Activated T-cell treated with anti-CD3 and anti-CD28 coated beads, Interleukin-2, amount 50 U/mL, for 4 hours (primary cell): ENCODE measurements around the gene MAP3K8. TPM values are rescaled to one million over a fixed set of nuclear protein-coding genes. Genes with fewer than 3 reads are reported as not detected.

Source experiments
- ATAC-seq, 2 donors: fragments of 200-7000 bp; cut with Tn5 transposase; one replicate each; pipeline ENCODE4 v1.10.0; 2021
- DNase-seq: peaks from one replicate; pipeline ENCODE4 v3.0.0-alpha.2; 2020
- H3K27me3 Mint-ChIP-seq: one replicate; pipeline ENCODE4 v1.8.0; 2021; ENCODE audit warnings: low read depth, mixed read lengths
- H3K36me3 Mint-ChIP-seq: one replicate; pipeline ENCODE4 v1.8.0; 2022; ENCODE audit warnings: mixed read lengths; ENCODE audit not compliant: insufficient read depth
- H3K4me1 Mint-ChIP-seq: one replicate; pipeline ENCODE4 v1.8.0; 2021; ENCODE audit warnings: low read depth, mixed read lengths
- H3K4me3 Mint-ChIP-seq: one replicate; pipeline ENCODE4 v1.8.0; 2021; ENCODE audit warnings: mild to moderate bottlenecking, moderate library complexity, mixed read lengths
- H3K9me3 Mint-ChIP-seq: one replicate; pipeline ENCODE4 v1.8.0; 2021; ENCODE audit warnings: mixed read lengths
- total RNA-seq, 3 donors: library from RNA; stranded (reverse); gene quantifications; one replicate each; pipeline ENCODE4 v1.2.1, GENCODE V29; 2021

Gene MAP3K8
- total RNA-seq, 3 donors from 2014 or later = 20.8 to 29.2 (median 21.7) TPM

DNA sequence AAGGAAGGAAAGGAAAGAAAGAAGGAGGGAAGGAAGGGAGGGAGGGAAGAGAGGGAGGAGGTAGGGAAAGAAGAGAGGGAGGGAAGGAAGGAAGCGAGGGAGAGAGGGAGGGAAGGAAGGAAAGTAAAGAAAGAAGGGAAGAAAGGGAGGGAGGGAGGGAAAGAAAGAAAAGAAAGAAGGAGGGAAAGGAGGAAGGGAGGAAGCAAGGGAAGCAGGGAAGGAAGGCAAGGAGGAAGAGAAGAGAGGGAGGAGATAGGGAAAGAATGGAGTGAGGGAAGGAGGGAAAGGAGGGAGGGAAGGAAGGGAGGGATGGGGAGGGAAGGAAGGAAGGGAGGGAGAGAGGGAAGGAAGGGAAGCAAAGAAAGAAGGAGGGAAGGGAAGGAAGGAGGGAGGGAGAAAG is 65.8 kb downstream of the MAP3K8 start:
- H3K9me3 Mint-ChIP-seq = no peaks in the 10 kb centered on the region
- ATAC-seq (no peak), DNase-seq (no peak)
- H3K4me1 Mint-ChIP-seq = peaks cover 56% of the 10 kb centered on the region
- H3K27me3 Mint-ChIP-seq = no peaks in the 10 kb centered on the region
- H3K4me3 Mint-ChIP-seq = no peak overlapping the region
- H3K36me3 Mint-ChIP-seq = no peaks in the 10 kb centered on the region

DNA sequence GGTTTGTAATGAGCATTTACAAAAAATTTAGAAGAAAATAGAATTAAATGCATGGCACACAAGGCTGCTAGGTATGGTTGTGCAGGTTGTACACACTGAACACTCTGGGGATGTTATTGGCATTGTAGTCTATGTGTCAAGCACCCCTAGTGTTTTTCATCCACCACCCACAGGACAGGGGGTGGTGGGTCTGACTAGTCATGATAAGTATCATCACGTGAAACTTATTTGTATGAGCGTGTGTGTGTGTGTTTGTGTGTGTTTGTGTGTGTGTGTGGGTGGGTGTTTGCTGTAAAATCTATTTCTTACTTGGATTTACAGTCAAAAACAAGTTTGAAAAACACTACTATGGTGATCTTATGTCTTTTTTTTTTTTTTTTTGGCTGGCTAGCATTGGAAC is 66.5 kb downstream of the MAP3K8 start:
- DNase-seq (no peak), ATAC-seq (peak; percentile 46 to 80)
- no peak overlapping the region for H3K4me3 Mint-ChIP-seq
- H3K36me3 Mint-ChIP-seq = no peaks in the 10 kb centered on the region
- H3K27me3 Mint-ChIP-seq = no peaks in the 10 kb centered on the region
- H3K4me1 Mint-ChIP-seq = peaks cover 59% of the 10 kb centered on the region
- no peaks in the 10 kb centered on the region for H3K9me3 Mint-ChIP-seq

DNA sequence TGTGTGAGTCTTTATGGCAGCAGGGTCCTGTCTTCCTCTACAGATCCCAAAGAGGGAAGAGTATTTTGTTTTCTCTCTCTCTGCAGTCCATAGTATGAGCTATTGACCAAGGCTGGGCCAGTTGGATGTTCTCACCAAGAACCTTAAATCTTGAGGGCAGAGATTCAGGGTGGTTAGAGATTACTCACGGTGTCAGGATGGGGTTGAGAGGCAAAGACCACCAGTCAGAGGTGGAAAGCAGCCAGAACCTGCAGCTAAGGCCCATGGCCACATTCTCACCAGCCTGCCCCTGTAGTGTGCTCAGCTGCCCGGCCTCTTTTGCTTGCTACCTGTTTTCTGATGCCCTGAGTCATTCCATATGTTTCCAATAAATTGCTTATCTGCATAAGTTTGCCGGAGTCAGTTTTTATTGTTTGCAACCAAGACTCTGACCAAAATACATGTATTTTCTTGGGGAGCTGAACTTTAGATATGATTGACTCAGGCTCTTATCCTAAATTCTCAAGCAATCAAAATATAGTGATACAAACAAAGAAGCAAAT is 67.0 kb downstream of the MAP3K8 start:
- Mint-ChIP-seq H3K27me3 (no peaks in the 10 kb centered on the region), H3K36me3 (no peaks in the 10 kb centered on the region), H3K9me3 (no peaks in the 10 kb centered on the region), H3K4me1 (peaks cover 63% of the 10 kb centered on the region), H3K4me3 (no peak overlapping the region)
- DNase-seq (no peak), ATAC-seq (no peak)

DNA sequence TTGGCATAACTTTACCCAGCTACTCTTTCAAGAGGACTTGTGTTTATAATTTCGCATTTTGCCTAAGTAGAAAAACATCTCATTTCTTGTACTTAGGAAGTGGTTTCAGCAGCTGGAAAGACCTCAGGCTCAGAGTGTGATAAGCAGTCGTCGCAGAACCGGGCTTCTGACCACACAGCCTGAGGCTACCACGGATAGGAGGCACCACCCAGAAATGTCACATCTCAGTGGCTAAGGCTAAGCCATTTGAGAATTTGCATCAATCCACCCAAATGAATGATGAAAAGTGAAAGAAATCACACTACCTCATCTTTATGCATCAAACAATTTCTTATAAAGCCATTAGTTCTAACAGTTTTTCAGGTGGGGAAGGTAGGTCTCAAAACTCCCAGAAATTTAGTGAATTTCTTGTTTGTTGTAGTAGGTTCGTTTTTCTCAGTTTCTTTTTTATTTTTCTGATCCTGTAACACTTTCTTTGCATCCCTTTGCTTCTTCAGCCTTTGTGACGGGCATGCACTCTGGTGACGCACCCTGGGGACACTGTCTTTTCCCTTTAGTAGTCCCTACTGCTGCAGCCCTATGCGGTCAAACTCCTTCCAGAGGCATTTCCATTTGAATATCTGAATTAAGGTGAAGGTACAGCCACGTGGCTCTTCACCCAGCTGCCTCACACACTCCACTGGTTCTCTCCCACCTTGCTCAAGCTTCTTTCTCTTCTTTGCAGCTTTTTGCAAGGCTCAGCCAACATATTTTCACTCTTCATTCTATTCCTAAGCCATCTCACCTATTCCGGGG is 68.5 kb downstream of the MAP3K8 start:
- Mint-ChIP-seq H3K36me3 (no peaks in the 10 kb centered on the region), H3K4me3 (peak overlapping the region; percentile 9), H3K4me1 (peaks cover 55% of the 10 kb centered on the region), H3K9me3 (no peaks in the 10 kb centered on the region), H3K27me3 (no peaks in the 10 kb centered on the region)
- DNase-seq (no peak), ATAC-seq (peak; percentile 48 to 60)

DNA sequence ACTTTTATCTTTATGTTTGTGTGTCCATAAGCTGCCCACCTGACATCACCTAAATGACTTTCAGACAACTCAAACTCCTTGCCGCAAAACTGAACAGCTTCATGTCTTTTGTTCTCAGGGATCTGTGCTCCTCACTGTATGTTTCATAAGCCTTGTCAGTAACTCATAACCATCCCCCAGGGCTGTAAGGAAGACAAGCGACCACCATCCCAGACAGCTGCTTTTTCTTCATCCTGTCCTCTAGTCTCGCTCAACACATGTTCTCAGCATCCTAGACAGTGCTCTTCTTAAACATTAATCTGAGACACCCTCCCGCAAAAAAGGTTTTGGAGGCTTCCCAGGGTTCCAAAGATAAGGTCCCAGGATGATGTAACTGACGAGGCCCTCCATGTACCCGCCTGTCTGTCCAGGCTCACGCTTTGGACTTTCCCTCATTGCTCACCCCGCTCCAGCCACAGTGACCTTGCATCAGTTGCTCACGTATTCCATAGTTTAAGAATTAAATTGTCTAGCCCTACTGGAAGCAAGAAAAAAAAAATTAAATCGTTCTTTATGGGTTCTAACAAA is 69.8 kb downstream of the MAP3K8 start:
- H3K4me3 Mint-ChIP-seq = no peak overlapping the region
- peaks cover 48% of the 10 kb centered on the region for H3K4me1 Mint-ChIP-seq
- ATAC-seq (no peak), DNase-seq (no peak)
- no peaks in the 10 kb centered on the region for H3K9me3 Mint-ChIP-seq
- no peaks in the 10 kb centered on the region for H3K36me3 Mint-ChIP-seq
- no peaks in the 10 kb centered on the region for H3K27me3 Mint-ChIP-seq

DNA sequence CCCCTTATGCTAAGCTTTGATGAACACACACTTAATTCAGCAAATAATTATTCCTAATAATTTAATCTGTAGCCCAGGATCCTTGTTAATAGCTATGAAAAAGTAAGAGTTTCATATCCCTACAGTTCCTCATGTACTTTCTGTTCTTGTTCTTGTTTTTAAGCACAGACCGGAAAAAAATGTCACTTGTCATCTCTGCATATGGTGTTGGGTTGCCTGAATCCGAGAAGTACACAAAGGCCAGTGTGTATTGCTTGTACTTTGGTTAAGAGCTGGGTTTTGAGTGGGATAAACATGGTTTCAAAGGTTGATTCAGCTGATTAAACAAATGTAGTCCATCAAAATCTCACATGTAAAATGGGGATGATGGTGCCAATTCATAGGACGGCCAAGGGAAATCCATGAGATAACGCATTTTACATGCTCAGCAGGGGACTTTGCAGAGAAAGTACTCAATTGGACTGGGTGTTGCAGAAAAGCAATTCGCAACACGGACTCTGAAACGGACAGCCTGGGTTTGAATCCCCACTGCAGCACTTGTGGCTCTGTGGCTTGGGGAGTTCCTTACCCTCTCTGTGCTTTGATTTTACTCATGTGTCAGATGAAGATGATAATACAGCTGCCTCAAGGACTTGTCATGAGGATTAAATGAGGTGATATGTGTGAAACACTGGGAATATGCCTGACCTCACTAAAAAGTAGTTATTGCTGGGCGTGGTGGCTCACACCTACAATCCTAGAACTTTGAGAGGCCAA is 71.7 kb downstream of the MAP3K8 start:
- no peak for ATAC-seq
- no peak for DNase-seq
- no peaks in the 10 kb centered on the region for H3K9me3 Mint-ChIP-seq
- no peaks in the 10 kb centered on the region for H3K36me3 Mint-ChIP-seq
- H3K27me3 Mint-ChIP-seq = no peaks in the 10 kb centered on the region
- H3K4me1 Mint-ChIP-seq = peaks cover 50% of the 10 kb centered on the region
- H3K4me3 Mint-ChIP-seq = no peak overlapping the region

DNA sequence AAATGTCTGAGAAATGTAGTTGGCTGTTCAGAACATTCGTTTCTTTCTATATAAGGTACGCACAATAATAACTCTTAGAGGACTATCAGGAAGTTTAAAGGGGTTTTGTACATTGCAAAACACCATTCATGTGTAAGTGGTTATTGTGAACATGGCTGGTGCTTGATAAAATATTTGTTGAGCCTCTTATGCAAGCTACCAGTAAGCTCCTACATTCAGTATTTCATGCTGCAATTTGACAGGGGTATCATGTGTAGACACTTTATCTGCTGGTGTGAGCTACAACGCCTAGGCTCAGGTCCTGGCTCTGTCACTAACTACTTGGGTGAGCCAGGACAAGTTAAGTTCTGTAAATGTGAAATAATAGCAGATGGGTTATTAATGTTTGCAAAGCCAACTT is 75.5 kb downstream of the MAP3K8 start:
- DNase-seq = no peak
- Mint-ChIP-seq H3K4me1 (peaks cover 24% of the 10 kb centered on the region), H3K36me3 (no peaks in the 10 kb centered on the region), H3K4me3 (no peak overlapping the region), H3K9me3 (no peaks in the 10 kb centered on the region), H3K27me3 (no peaks in the 10 kb centered on the region)
- no peak for ATAC-seq

DNA sequence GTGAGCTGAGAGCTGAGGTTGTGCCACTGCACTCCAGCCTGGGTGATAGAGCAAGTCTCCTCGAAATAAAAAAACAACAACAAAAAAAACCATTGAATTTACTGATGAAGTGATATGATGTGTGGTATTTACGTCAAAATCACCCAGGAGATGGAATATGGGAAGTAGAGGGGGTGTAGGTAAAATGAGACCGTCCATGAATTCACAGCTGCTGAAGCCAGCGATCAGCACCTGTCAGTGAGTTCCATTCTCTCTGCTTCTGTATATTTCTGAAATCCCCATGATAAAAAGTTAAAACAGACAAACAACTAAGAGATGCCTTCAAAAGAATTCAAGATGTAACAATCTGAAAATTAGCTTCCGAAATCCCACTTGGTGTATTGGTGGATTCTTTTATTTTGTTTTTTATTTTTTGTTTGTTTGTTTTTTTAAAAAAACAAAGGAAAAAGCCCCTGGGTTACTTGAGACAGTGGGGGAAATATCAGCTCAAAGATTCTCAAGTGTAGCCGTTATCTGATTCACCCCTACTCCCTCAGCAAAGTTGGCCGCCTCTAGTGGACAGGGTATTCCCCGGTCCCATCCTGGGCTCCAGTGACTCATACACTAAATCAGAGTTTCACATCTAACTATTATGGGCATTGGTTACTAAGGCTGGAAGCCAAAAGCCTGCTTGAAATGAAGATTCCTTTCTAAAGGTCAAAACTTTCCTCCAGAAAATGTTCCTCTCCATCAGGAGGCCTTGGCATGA is 76.4 kb downstream of the MAP3K8 start:
- Mint-ChIP-seq H3K4me1 (peaks cover 24% of the 10 kb centered on the region), H3K4me3 (no peak overlapping the region), H3K9me3 (no peaks in the 10 kb centered on the region), H3K36me3 (no peaks in the 10 kb centered on the region), H3K27me3 (no peaks in the 10 kb centered on the region)
- ATAC-seq (peak; percentile 74 to 84), DNase-seq (peak; percentile 11)

DNA sequence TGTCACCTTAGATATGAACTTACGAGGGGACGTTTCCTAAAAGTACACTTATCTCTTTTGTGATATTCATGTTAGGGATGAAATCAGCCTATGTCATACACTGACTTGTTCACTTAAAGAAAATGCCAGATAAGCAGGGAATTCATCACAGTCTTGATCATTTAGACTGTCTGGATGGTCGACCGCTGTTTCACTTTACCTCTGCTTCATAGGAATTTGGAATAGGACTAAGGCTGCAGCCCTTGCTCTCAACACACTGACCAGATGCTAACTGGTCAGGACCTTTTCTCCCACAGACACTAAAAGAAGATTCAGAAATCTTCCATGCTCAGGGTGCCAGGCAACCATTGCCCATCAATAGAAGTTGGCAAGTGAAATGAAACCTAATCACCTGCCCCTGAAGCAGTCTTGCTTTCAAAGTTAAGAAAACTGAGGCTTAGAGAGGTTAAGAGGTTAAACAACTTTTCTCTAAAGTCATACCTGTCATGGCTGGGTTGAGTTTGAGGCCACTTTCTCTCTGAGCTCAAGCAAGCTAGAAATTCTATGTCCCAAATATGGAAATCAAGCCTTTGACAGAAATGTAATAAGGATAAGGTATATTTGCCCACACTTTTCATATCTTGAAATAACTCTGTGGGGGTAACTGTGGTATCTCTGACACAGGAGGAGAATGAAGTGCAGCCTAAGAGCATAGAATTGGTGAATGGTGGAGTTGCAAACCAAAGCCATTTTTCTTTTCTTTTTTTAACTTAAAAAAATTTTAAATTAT is 77.1 kb downstream of the MAP3K8 start:
- Mint-ChIP-seq H3K9me3 (no peaks in the 10 kb centered on the region), H3K4me3 (no peak overlapping the region), H3K4me1 (peaks cover 18% of the 10 kb centered on the region), H3K36me3 (no peaks in the 10 kb centered on the region), H3K27me3 (no peaks in the 10 kb centered on the region)
- DNase-seq (no peak), ATAC-seq (peak; percentile 18 to 43)

Other genes with a start within 250 kb of the MAP3K8 start
- gene MTPAP, start 84.9 kb upstream of the MAP3K8 start, total RNA-seq = 10 to 100 TPM; 47.6 to 49.3 (median 48.4) TPM
- not detected for gene LYZL2, start 195.6 kb downstream of the MAP3K8 start, total RNA-seq